Ascending aorta (tissue), 2 donors: Measurements from ENCODE around the gene C1orf87. TPM values are rescaled to one million over a fixed set of nuclear protein-coding genes. Genes with fewer than 3 reads are reported as not detected.

Experiments used
- DNase-seq, 2 donors: peaks; one replicate each; pipeline ENCODE4 v3.0.0-alpha.2; 2019; ENCODE audit warnings: low spot score in 2 of 2
- H3K27ac ChIP-seq, 2 donors: fragments of 200-600 bp; sonication (generic); one replicate each; pipeline ENCODE4 v1.5.1; 2016 to 2017; ENCODE audit warnings: mild to moderate bottlenecking in 1 of 2
- H3K27me3 ChIP-seq: fragments of 200-600 bp; sonication (generic); one replicate; pipeline ENCODE4 v1.5.1; 2017
- H3K36me3 ChIP-seq, 2 donors: fragments of 200-600 bp; sonication (generic); one replicate each; pipeline ENCODE4 v1.5.1; 2016
- H3K4me1 ChIP-seq, 2 donors: fragments of 200-600 bp; sonication (generic); one replicate each; pipeline ENCODE4 v1.5.1; 2016 to 2017; ENCODE audit warnings: mild to moderate bottlenecking in 1 of 2
- H3K4me3 ChIP-seq, 2 donors: fragments of 200-600 bp; sonication (generic); one replicate each; pipeline ENCODE4 v1.5.1; 2016 to 2017; ENCODE audit warnings: mild to moderate bottlenecking in 1 of 2
- H3K9me3 ChIP-seq, 2 donors: fragments of 200-600 bp; sonication (generic); one replicate each; pipeline ENCODE4 v1.5.1; 2016
- CTCF ChIP-seq, 3 experiments: fragments of 200-600 bp in 2 of 3; fragments of 450-650 bp in 1 of 3; sonication (generic) in 2 of 3; IDR thresholded peaks; one replicate each; pipeline ENCODE4 v1.5.1; 2016 to 2019; ENCODE audit warnings: antibody characterized with exemption in 3 of 3, mild to moderate bottlenecking in 1 of 3, moderate library complexity in 1 of 3
- intact Hi-C: fragments of 100-400 bp; cut with DNase I; formaldehyde crosslinking; loops from one replicate; pipeline ENCODE4 v1.15.1; 2023
- total RNA-seq: library from RNA; depleted of rRNA; stranded (reverse); fragments of >200 nt; gene quantifications from one replicate; pipeline ENCODE4 v1.1.0, GENCODE V29; 2016

The C1orf87 gene
- total RNA-seq, 1 donor from 2014 or later, result not detected

- Histone ChIP-seq H3K4me3 (no peak overlapping the region), H3K27ac (no peak overlapping the region), H3K36me3 (no peaks in the 10 kb centered on the region), H3K27me3 (no peaks in the 10 kb centered on the region), H3K4me1 (no peaks in the 10 kb centered on the region), H3K9me3 (no peaks in the 10 kb centered on the region)
- no peak for TF ChIP-seq CTCF (IDR thresholded peaks at IDR 0.05)
- intact Hi-C loops, result no loop called here
- no peak for DNase-seq
Measured at GRCh38 chr1:59986516-59987310, 86.9 kb downstream of the C1orf87 start.

- Histone ChIP-seq H3K9me3 (no peaks in the 10 kb centered on the region), H3K4me1 (no peaks in the 10 kb centered on the region), H3K36me3 (no peaks in the 10 kb centered on the region), H3K27ac (no peak overlapping the region), H3K4me3 (no peak overlapping the region), H3K27me3 (no peaks in the 10 kb centered on the region)
- no peak for TF ChIP-seq CTCF (IDR thresholded peaks at IDR 0.05)
- intact Hi-C loops, result no loop called here
- no peak for DNase-seq
Measured at GRCh38 chr1:59985911-59986515, 87.6 kb downstream of the C1orf87 start.

GRCh38 chr1:59979666-59980065, 93.9 kb downstream of the C1orf87 start:
- H3K4me1 ChIP-seq, result no peaks in the 10 kb centered on the region
- H3K36me3 ChIP-seq, result no peaks in the 10 kb centered on the region
- no peaks in the 10 kb centered on the region for H3K27me3 ChIP-seq
- intact Hi-C loops, result loop anchor here (5.0 to 10.0 kb wide), 3 partner anchors 193 to 785 kb away; no protein-coding TSS in a partner anchor
- H3K27ac ChIP-seq, result no peak overlapping the region
- DNase-seq, result no peak
- H3K4me3 ChIP-seq, result no peak overlapping the region
- no peak for TF ChIP-seq CTCF (IDR thresholded peaks at IDR 0.05)
- H3K9me3 ChIP-seq, result no peaks in the 10 kb centered on the region

GRCh38 chr1:59978511-59978910, 95.1 kb downstream of the C1orf87 start:
- no peaks in the 10 kb centered on the region for H3K27me3 ChIP-seq
- H3K27ac ChIP-seq, result no peak overlapping the region
- TF ChIP-seq CTCF (IDR thresholded peaks at IDR 0.05), result no peak
- no peaks in the 10 kb centered on the region for H3K9me3 ChIP-seq
- H3K36me3 ChIP-seq, result no peaks in the 10 kb centered on the region
- no peak overlapping the region for H3K4me3 ChIP-seq
- no peak for DNase-seq
- H3K4me1 ChIP-seq, result no peaks in the 10 kb centered on the region
- intact Hi-C loops, result loop anchor here (5.0 to 10.0 kb wide), 3 partner anchors 194 to 786 kb away; no protein-coding TSS in a partner anchor

- Histone ChIP-seq H3K4me3 (no peak overlapping the region), H3K4me1 (no peaks in the 10 kb centered on the region), H3K36me3 (no peaks in the 10 kb centered on the region), H3K9me3 (no peaks in the 10 kb centered on the region), H3K27me3 (no peaks in the 10 kb centered on the region), H3K27ac (no peak overlapping the region)
- no peak for TF ChIP-seq CTCF (IDR thresholded peaks at IDR 0.05)
- no peak for DNase-seq
- intact Hi-C loops, result loop anchor here (5.0 to 10.0 kb wide), 3 partner anchors 194 to 787 kb away; no protein-coding TSS in a partner anchor
Measured at GRCh38 chr1:59978026-59978425, 95.5 kb downstream of the C1orf87 start.
